ENCODE results near the gene USP7.

DNA sequence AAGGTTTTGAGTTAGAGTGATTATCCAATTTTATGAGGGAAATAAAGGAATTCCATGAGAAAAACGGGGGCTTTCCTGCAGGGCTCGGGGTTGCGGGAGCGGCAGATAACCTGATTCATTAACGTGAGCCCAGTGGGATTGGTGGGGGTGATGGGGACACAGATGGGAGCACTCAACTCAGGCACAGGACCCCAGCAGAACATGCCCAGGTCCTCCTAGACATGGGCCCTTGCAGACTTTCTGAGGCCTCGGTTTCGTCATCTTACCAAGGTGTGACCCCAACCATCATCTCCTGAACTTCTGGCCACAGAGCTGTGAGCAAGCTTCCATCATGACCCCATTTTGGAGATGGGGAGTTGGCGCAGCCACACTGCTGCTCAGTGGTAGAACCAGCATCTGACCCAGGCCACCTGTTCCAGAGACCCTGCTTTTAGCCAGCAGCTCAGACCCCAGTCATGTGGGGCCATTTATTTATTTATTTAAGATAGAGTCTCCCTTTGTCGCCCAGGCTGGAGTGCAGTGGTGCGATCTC, 117.2 kb downstream of the USP7 start:
- TF ChIP-seq POLR2A (IDR thresholded peaks at IDR 0.05) = no peak
- TF ChIP-seq, protein P1, sequence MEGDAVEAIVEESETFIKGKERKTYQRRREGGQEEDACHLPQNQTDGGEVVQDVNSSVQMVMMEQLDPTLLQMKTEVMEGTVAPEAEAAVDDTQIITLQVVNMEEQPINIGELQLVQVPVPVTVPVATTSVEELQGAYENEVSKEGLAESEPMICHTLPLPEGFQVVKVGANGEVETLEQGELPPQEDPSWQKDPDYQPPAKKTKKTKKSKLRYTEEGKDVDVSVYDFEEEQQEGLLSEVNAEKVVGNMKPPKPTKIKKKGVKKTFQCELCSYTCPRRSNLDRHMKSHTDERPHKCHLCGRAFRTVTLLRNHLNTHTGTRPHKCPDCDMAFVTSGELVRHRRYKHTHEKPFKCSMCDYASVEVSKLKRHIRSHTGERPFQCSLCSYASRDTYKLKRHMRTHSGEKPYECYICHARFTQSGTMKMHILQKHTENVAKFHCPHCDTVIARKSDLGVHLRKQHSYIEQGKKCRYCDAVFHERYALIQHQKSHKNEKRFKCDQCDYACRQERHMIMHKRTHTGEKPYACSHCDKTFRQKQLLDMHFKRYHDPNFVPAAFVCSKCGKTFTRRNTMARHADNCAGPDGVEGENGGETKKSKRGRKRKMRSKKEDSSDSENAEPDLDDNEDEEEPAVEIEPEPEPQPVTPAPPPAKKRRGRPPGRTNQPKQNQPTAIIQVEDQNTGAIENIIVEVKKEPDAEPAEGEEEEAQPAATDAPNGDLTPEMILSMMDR (IDR thresholded peaks at IDR 0.05) = no peak

Measured in esophagus squamous epithelium (tissue), 4 donors.